Activated naive CD8-positive, alpha-beta T cell treated with anti-CD3 and anti-CD28 coated beads, Interleukin-2, amount 50 U/mL, for 16 hours (primary cell): ENCODE measurements around the gene SBNO2.

Source experiments
- DNase-seq: peaks from one replicate; pipeline ENCODE4 v3.0.0-alpha.2; 2020; ENCODE audit warnings: low read depth, low spot score

SBNO2 gene

DNA sequence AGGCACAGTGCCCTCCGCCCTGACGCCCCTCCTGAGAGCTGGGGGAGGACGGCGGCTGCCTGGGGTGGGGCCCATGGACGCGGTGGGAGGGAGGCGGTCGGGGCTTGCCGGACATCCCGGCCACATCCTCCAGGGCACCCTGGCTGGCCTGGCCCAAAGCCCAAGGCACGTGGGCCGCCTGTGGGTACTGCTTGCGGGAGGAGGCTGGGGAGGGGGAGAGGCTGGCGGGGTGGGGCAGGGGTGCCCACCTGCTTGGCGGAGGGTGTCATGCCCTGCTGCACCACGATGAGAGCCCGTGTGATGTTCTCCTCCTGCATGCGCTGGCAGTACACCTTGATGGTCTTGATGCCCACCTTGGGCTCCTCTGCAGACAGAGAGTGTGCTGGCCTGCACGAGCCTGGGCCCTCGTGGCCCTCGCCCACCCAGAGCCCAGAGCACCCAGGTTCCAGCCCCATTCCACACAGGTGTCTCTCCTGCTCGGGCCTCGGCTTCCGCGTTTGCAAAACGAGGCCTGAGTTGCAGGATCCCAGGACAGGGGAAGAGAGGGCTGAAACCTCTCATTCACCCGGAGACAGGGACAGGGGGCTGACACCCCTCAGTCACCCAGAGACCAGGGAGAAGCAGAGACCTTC, 82.4 kb downstream of the SBNO2 start:
- DNase-seq, result no peak

DNA sequence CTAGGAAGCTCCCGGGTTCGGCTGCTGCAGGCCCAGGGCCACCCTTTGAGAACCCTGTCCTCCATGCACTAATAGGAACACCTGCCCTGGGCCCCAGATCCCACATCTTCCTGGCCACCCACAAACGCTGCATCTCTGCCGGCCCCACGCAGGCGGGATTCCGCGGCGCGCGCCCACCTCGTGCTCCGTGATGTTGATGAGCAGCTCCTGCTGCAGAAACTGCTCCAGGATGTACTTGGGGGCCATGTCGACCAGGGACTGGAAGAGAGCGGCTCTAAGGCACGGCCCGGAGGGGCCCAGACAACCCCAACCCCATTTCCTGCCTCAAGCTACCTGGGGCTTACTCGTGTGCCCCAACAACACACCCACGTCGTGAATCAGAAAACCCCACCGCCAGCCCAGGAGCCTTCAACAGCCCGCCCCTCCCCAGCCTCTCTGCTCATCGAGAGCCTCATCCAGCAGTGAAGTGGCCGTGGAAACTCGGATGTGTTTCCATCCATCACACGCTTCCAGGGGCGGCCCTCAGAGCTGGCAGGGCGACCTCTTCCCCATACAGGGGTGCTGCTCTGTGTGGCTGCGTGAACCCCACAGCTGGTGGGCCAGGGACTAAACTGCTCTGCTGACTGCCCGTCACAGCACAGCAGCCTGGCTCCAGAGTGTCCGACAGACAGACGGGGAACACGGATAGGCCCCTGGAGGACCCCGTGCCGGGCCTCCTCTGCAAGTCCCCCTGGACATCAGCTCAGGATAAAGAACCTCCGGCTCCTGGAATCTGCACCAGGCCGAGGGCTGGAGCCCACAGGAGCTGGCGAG, 83.1 kb downstream of the SBNO2 start:
- DNase-seq, result no peak

DNA sequence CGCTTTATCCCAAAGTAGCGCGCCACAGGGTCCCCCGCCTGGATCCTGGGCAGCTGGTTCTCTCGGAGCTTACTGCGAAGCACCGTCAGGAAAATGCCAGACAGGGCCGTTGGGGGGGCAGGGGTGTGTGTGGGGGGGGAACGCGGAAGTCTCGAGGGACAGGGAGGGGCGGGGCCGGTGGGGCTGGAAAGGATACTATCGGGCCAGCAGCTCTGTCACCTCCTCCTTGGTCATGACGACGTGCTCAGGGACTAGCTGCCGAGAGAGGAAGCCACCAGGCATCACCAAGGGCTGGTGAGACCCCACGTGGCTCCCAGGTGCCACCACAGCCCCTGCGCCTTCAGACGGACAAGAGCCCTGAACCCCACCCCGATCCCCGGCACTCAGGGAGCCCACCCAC, 84.2 kb downstream of the SBNO2 start:
- DNase-seq, result no peak

DNA sequence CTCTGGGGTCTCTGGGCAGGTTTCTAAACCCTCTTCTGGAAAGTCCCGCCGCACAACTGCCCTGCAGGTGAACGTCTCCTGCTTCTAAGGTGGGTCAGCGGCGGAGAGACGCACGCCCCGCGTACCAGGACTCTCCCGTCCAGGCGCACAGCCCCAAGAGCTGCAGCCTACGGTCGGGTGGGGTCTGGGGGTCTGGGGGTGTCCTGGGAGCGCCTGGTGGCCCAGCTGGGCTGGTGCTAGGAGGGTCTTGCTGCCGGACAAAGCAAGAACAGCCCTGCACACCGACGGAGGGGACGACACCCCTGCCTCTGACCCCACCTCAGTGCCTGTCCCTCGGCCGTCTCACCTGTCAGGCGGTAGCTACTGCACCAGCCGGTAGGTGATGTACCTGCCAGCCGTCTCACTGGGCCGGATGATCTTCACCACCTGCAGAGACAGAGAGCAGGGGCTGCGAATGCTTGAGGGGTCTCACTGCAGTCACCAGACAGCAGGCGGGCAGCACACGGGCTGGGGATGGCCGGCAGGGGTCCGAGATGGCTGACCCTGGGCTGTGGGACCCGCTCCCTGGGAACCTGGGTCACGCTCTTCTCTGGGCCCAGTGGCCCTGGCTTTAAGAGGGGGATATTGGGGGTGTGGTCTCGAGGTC, 84.8 kb downstream of the SBNO2 start:
- no peak for DNase-seq

GRCh38 chr19:1088416-1089010, 85.6 kb downstream of the SBNO2 start:
- DNase-seq, result no peak

GRCh38 chr19:1087813-1088415, 86.2 kb downstream of the SBNO2 start:
- no peak for DNase-seq

GRCh38 chr19:1086613-1087012, 87.5 kb downstream of the SBNO2 start:
- DNase-seq, result no peak

GRCh38 chr19:1085676-1086442, 88.2 kb downstream of the SBNO2 start:
- no peak for DNase-seq

DNA sequence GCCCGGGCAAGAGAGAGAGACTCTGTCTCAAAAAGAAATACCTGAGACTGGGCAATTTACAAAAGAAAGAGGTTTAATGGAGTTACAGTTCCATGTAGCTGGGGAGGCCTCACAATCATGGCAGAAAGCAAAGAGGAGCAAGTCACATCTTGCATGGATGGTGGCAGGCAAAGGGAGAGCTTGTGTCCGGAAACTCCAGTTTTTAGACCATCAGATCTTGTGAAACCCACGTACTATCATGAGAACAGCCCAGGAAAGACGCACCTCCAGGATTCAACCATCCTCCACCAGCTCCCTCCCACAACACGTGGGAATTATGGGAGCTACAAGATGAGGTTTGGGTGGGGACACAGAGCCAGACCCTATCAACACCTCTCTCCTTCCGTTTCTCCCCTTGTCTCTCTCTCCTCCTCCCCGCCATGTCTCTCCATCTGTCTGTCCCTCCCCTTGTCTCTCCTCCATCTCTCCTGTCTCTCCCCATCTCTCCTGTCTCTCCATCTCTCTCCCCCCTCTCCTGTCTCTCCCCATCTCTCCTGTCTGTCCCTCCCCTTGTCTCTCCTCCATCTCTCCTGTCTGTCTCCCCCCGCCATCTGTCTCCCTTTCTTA, 88.9 kb downstream of the SBNO2 start:
- DNase-seq, result no peak

GRCh38 chr19:1084024-1084868, 89.8 kb downstream of the SBNO2 start:
- no peak for DNase-seq

GRCh38 chr19:1082928-1083816, 90.9 kb downstream of the SBNO2 start:
- DNase-seq, result no peak

DNA sequence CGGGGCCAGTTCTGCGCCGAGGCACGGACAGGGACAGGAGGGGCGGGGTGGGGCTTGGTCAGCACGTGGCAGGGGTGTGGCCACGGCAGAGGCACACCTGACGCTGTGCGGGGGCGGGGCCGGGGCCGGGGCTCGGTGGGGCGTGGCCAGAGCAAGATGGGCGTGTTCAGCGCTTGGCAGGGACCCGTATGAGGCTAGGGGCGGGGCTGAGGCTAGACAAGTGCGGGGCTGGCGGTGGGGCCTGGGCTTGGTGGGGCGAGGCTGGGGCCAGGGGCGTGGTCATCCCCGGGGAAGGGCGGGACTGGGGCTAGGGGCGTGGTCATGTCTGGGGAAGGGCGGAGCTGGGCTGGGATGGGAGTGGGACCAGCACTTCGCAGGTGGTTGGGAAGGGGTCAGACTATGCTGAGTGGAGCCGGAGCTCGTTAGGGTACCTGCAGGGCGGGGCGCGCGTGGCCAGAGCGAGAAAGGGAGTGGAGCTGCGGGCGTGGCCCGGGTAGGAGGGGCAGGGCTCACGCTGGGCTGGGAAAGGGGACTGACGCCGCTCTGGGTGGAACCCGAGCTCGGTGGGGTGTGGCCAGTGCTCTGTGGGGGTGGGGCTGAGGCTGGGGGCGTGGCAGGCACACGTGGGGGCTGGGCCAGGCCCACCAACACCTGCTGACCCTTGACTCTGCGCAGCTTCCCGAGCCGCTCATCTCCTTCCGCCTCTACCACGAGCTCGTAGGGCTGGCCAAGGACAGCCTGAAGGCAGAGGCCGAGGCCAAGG, 91.7 kb downstream of the SBNO2 start:
- DNase-seq, result peak; percentile 46

DNA sequence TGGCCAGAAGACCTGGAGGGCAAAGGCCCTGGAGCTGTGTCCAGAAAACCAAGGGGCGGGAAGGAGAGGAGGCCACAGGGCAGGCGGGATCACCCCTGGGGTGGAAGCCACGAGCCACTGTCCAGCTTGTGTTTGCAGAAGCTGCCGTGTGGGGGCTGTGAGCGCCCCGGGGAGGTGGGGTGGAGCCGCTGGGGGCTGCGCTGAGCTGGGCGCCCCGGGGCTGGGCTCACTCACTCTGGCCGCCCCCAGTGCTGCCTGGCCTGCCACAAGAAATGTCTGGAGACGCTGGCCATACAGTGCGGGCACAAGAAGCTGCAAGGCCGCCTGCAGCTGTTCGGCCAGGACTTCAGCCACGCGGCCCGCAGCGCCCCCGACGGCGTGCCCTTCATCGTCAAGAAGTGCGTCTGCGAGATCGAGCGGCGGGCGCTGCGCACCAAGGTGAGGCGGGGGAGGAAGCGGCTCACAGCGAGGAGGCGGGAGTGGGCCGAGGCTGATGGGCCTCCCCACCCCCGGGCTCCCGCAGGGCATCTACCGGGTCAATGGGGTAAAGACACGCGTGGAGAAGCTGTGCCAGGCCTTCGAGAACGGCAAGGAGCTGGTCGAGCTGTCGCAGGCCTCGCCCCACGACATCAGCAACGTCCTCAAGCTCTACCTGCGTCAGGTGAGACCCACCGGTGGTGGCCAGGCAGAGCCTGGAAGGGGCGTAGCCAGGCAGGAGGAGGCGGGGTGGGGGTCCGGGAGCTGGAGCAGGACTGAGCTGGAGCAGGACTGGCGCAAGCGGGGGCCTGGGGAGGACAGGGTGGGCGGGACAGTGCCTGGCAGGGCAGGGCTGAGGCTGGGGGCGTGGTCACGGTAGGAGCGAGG, 92.5 kb downstream of the SBNO2 start:
- DNase-seq, result no peak

DNA sequence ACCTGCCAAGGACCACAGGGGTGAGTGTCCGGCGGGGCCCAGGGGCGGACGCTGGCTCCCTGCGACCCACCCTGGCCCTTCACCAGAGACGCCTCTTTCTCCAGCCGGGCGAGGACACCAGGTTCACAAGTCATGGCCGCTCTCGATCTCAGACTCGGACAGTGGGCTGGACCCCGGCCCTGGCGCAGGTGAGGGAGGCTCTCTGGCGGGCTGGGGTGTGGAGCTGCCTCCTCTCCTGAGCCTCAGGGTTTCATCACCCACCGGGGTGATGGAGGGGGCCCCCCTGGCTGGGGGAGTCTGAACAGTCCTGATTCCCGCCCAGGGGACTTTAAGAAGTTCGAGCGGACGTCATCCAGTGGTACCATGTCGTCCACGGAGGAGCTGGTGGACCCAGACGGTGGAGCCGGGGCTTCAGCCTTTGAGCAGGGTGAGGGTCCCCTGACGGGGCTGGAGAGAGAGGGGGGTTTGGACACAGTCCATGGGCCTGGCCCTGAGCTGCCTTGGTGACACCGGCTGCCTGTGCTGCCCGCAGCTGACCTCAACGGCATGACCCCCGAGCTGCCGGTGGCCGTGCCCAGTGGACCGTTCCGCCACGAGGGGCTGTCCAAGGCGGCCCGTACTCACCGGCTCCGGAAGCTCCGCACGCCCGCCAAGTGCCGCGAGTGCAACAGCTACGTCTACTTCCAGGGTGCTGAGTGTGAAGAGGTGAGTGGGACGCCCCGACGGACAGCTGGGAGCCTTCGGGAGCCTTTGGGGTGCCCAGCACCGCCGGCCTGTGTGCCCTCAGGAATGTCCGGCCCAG, 93.5 kb downstream of the SBNO2 start:
- no peak for DNase-seq

- no peak for DNase-seq
Observed at GRCh38 chr19:1079566-1080111, 94.4 kb downstream of the SBNO2 start.

- peak; percentile 87 for DNase-seq
Observed at GRCh38 chr19:1076951-1077350, 97.1 kb downstream of the SBNO2 start.
